ENCODE results near the gene HDLBP. TPM values are rescaled to one million over a fixed set of nuclear protein-coding genes. Genes with fewer than 3 reads are reported as not detected.

The HDLBP gene
- polyA plus RNA-seq, 6 donors from 2014 or later, result 10.0 to 54.7 (median 28.7) TPM

GRCh38 chr2:241218131-241219029, 97.1 kb downstream of the HDLBP start:
- peak; percentile 34 to 61 for ATAC-seq (ENCODE audit: low read depth in 2 of 2)
- Mint-ChIP-seq H3K9me3 (no peaks in the 10 kb centered on the region), H3K36me3 (no peaks in the 10 kb centered on the region), H3K27ac (peak overlapping the region; percentile 45 to 97 (median 84)), H3K27me3 (peaks cover 0 to 10% (median 0%) of the 10 kb centered on the region in 3 donors), H3K4me1 (peaks cover 7 to 15% (median 11%) of the 10 kb centered on the region in 3 donors), H3K4me3 (peak overlapping the region; percentile 83 to 96 (median 91))
- DNase-seq, result peak; percentile 46

GRCh38 chr2:241217320-241218031, 98.0 kb downstream of the HDLBP start:
- Mint-ChIP-seq H3K36me3 (no peaks in the 10 kb centered on the region), H3K27ac (peak overlapping the region in 5 of 6 donors; percentile 33 to 78 (median 65)), H3K9me3 (no peaks in the 10 kb centered on the region), H3K4me3 (peak overlapping the region; percentile 72 to 88 (median 81)), H3K27me3 (peaks cover 0 to 6% (median 0%) of the 10 kb centered on the region in 3 donors), H3K4me1 (peaks cover 7 to 13% (median 11%) of the 10 kb centered on the region in 3 donors)
- peak; percentile 56 to 69 for ATAC-seq (ENCODE audit: low read depth in 2 of 2)
- DNase-seq, result peak; percentile 64

GRCh38 chr2:241216211-241216761, 99.2 kb downstream of the HDLBP start:
- DNase-seq (no peak), ATAC-seq (ENCODE audit: low read depth in 2 of 2) (no peak)
- Mint-ChIP-seq H3K36me3 (no peaks in the 10 kb centered on the region), H3K27me3 (peaks cover 0 to 3% (median 0%) of the 10 kb centered on the region in 3 donors), H3K9me3 (no peaks in the 10 kb centered on the region), H3K4me3 (peak overlapping the region; percentile 58 to 83 (median 76)), H3K27ac (peak overlapping the region in 2 of 6 donors; percentile 19 to 61), H3K4me1 (peaks cover 12 to 14% (median 13%) of the 10 kb centered on the region in 3 donors)

GRCh38 chr2:241215421-241215820, 100.1 kb downstream of the HDLBP start:
- Mint-ChIP-seq H3K4me3 (peak overlapping the region in 2 of 8 donors; percentile 21 to 34), H3K4me1 (peaks cover 13 to 14% (median 14%) of the 10 kb centered on the region in 3 donors), H3K27me3 (peaks cover 0 to 3% (median 0%) of the 10 kb centered on the region in 3 donors), H3K9me3 (peaks cover 0 to under 1% (median 0%) of the 10 kb centered on the region in 7 donors), H3K36me3 (no peaks in the 10 kb centered on the region), H3K27ac (no peak overlapping the region)
- DNase-seq, result no peak
- no peak for ATAC-seq (ENCODE audit: low read depth in 2 of 2)

- Mint-ChIP-seq H3K9me3 (peaks cover 0 to 2% (median 0%) of the 10 kb centered on the region in 7 donors), H3K4me3 (no peak overlapping the region), H3K27ac (no peak overlapping the region), H3K36me3 (no peaks in the 10 kb centered on the region), H3K27me3 (no peaks in the 10 kb centered on the region), H3K4me1 (peaks cover 13 to 14% (median 14%) of the 10 kb centered on the region in 3 donors)
- no peak for DNase-seq
- no peak for ATAC-seq (ENCODE audit: low read depth in 2 of 2)
Measured at GRCh38 chr2:241214766-241215165, 100.7 kb downstream of the HDLBP start.

GRCh38 chr2:241214209-241214608, 101.3 kb downstream of the HDLBP start:
- DNase-seq (no peak), ATAC-seq (ENCODE audit: low read depth in 2 of 2) (no peak)
- H3K36me3 Mint-ChIP-seq, result no peaks in the 10 kb centered on the region
- peaks cover 10 to 14% (median 12%) of the 10 kb centered on the region in 3 donors for H3K4me1 Mint-ChIP-seq
- peak overlapping the region in 3 of 8 donors; percentile 2 to 65 (median 56) for H3K4me3 Mint-ChIP-seq
- no peaks in the 10 kb centered on the region for H3K27me3 Mint-ChIP-seq
- peak overlapping the region in 1 of 6 donors; percentile 7 for H3K27ac Mint-ChIP-seq
- H3K9me3 Mint-ChIP-seq, result peaks cover 0 to 2% (median 0%) of the 10 kb centered on the region in 7 donors

- Mint-ChIP-seq H3K4me3 (peak overlapping the region in 1 of 8 donors; percentile 65), H3K36me3 (no peaks in the 10 kb centered on the region), H3K27me3 (no peaks in the 10 kb centered on the region), H3K27ac (no peak overlapping the region), H3K4me1 (peaks cover 6 to 11% (median 7%) of the 10 kb centered on the region in 3 donors), H3K9me3 (peaks cover 0 to 2% (median 0%) of the 10 kb centered on the region in 7 donors)
- no peak for DNase-seq
- no peak for ATAC-seq (ENCODE audit: low read depth in 2 of 2)
Measured at GRCh38 chr2:241213567-241213966, 101.9 kb downstream of the HDLBP start.

- ATAC-seq (ENCODE audit: low read depth in 2 of 2), result no peak
- H3K27me3 Mint-ChIP-seq, result no peaks in the 10 kb centered on the region
- no peak overlapping the region for H3K27ac Mint-ChIP-seq
- peaks cover 0 to 2% (median 0%) of the 10 kb centered on the region in 7 donors for H3K9me3 Mint-ChIP-seq
- H3K4me1 Mint-ChIP-seq, result peaks cover 3 to 11% (median 7%) of the 10 kb centered on the region in 3 donors
- no peak for DNase-seq
- no peaks in the 10 kb centered on the region for H3K36me3 Mint-ChIP-seq
- H3K4me3 Mint-ChIP-seq, result no peak overlapping the region
Measured at GRCh38 chr2:241213041-241213440, 102.4 kb downstream of the HDLBP start.

GRCh38 chr2:241211276-241211675, 104.2 kb downstream of the HDLBP start:
- H3K36me3 Mint-ChIP-seq, result no peaks in the 10 kb centered on the region

GRCh38 chr2:241209271-241209670, 106.2 kb downstream of the HDLBP start:
- H3K36me3 Mint-ChIP-seq, result no peaks in the 10 kb centered on the region
- ATAC-seq (ENCODE audit: low read depth in 2 of 2) (no peak), DNase-seq (no peak)
- H3K27ac Mint-ChIP-seq, result no peak overlapping the region
- H3K27me3 Mint-ChIP-seq, result no peaks in the 10 kb centered on the region
- H3K4me3 Mint-ChIP-seq, result no peak overlapping the region
- peaks cover 0 to 2% (median 0%) of the 10 kb centered on the region in 7 donors for H3K9me3 Mint-ChIP-seq
- H3K4me1 Mint-ChIP-seq, result peaks cover 3 to 7% (median 4%) of the 10 kb centered on the region in 3 donors

More at GRCh38 chr2:241211276-241211675, 104.2 kb downstream of the HDLBP start:
- Mint-ChIP-seq H3K27me3 (no peaks in the 10 kb centered on the region), H3K4me1 (peaks cover 3 to 7% (median 4%) of the 10 kb centered on the region in 3 donors), H3K27ac (peak overlapping the region in 3 of 6 donors; percentile 9 to 66 (median 39)), H3K9me3 (peaks cover 0 to 2% (median 0%) of the 10 kb centered on the region in 7 donors), H3K4me3 (no peak overlapping the region)
- peak in 1 of 2 donors; percentile 18 for ATAC-seq (ENCODE audit: low read depth in 2 of 2)
- no peak for DNase-seq

- Mint-ChIP-seq H3K9me3 (peaks cover 0 to 2% (median 0%) of the 10 kb centered on the region in 7 donors), H3K27me3 (no peaks in the 10 kb centered on the region), H3K27ac (no peak overlapping the region), H3K36me3 (no peaks in the 10 kb centered on the region), H3K4me3 (no peak overlapping the region), H3K4me1 (peaks cover 3 to 7% (median 4%) of the 10 kb centered on the region in 3 donors)
- no peak for DNase-seq
- no peak for ATAC-seq (ENCODE audit: low read depth in 2 of 2)
Measured at GRCh38 chr2:241208058-241208457, 107.4 kb downstream of the HDLBP start.

GRCh38 chr2:241207641-241208040, 107.8 kb downstream of the HDLBP start:
- H3K9me3 Mint-ChIP-seq, result peaks cover 0 to 2% (median 0%) of the 10 kb centered on the region in 7 donors
- H3K4me3 Mint-ChIP-seq, result no peak overlapping the region
- no peaks in the 10 kb centered on the region for H3K27me3 Mint-ChIP-seq
- no peak for DNase-seq
- no peak for ATAC-seq (ENCODE audit: low read depth in 2 of 2)
- no peak overlapping the region for H3K27ac Mint-ChIP-seq
- H3K4me1 Mint-ChIP-seq, result peaks cover 3 to 7% (median 4%) of the 10 kb centered on the region in 3 donors
- no peaks in the 10 kb centered on the region for H3K36me3 Mint-ChIP-seq

- no peak for DNase-seq
- Mint-ChIP-seq H3K27ac (no peak overlapping the region), H3K4me3 (no peak overlapping the region), H3K27me3 (no peaks in the 10 kb centered on the region), H3K36me3 (no peaks in the 10 kb centered on the region), H3K9me3 (peaks cover 0 to 2% (median 0%) of the 10 kb centered on the region in 7 donors), H3K4me1 (peaks cover 3 to 7% (median 4%) of the 10 kb centered on the region in 3 donors)
- ATAC-seq (ENCODE audit: low read depth in 2 of 2), result no peak
Measured at GRCh38 chr2:241207151-241207550, 108.3 kb downstream of the HDLBP start.

Data from naive B cell (primary cell).